Kidney (tissue), 14 donors: ENCODE results near the gene AP2A2. TPM values are rescaled to one million over a fixed set of nuclear protein-coding genes. Genes with fewer than 3 reads are reported as not detected.

ENCODE experiments used
- DNase-seq, 5 donors: peaks; one replicate each; pipeline ENCODE4 v3.0.0-alpha.2; 2013 to 2020
- FAIRE-seq: peaks from 2 replicates; lab custom pipeline; 2012; peaks lifted over from hg19 to GRCh38; lab: Jason Lieb, UNC
- H3K27ac ChIP-seq, 2 donors: one replicate each; pipeline ENCODE4 v1.7.0; 2013; ENCODE audit warnings: low read depth in 2 of 2, low read length in 2 of 2, inconsistent platforms in 1 of 2
- H3K27me3 ChIP-seq: one replicate; pipeline ENCODE4 v1.7.1; 2013; ENCODE audit warnings: low read length, inconsistent platforms; ENCODE audit not compliant: control insufficient read depth, insufficient read depth
- H3K36me3 ChIP-seq, 3 donors: one replicate each; pipeline versions ENCODE4 v1.7.0 to v1.7.1; 2013; ENCODE audit warnings: low read length in 3 of 3, control low read depth in 1 of 3, inconsistent platforms in 1 of 3; ENCODE audit not compliant: insufficient read depth in 3 of 3, control insufficient read depth in 2 of 3
- H3K4me1 ChIP-seq, 3 donors: one replicate each; pipeline versions ENCODE4 v1.7.0 to v1.7.1; 2013; ENCODE audit warnings: low read length in 3 of 3, inconsistent platforms in 1 of 3, low read depth in 1 of 3; ENCODE audit not compliant: control insufficient read depth in 2 of 3, insufficient read depth in 2 of 3
- H3K4me3 ChIP-seq, 3 donors: one replicate each; pipeline versions ENCODE4 v1.7.0 to v1.8.1; 2013; ENCODE audit warnings: low read length in 3 of 3, control low read depth in 1 of 3, inconsistent platforms in 1 of 3
- H3K9ac ChIP-seq, 3 donors: one replicate each; pipeline versions ENCODE4 v1.7.0 to v1.7.1; 2013; ENCODE audit warnings: low read length in 3 of 3, control low read depth in 1 of 3, inconsistent platforms in 1 of 3
- H3K9me3 ChIP-seq, 3 donors: one replicate each; pipeline versions ENCODE4 v1.7.0 to v1.7.1; 2013; ENCODE audit warnings: low read length in 3 of 3, control low read depth in 1 of 3, inconsistent platforms in 1 of 3; ENCODE audit not compliant: control insufficient read depth in 2 of 3, insufficient read depth in 1 of 3
- CTCF ChIP-seq: IDR thresholded peaks from 3 replicates; pipeline ENCODE4 v1.5.1; 2012; ENCODE audit warnings: mild to moderate bottlenecking, moderate library complexity, borderline replicate concordance; ENCODE audit not compliant: insufficient read depth; ENCODE audit errors: extremely low read depth
- intact Hi-C: fragments of 100-400 bp; cut with DNase I; formaldehyde crosslinking; loops from one replicate; pipeline ENCODE4 v1.11.1; 2022
- polyA plus RNA-seq: library from polyadenylated mRNA; stranded (reverse); fragments of 350-450 nt; fragmentation: Illumina TruSeq; extraction: RNeasy Lipid Tissue Mini Kit (QIAGEN cat#74804); gene quantifications from one replicate; pipeline ENCODE4 v1.2.3, GENCODE V29; 2014; ENCODE audit warnings: low read depth, low replicate concordance; ENCODE audit not compliant: insufficient read depth
- total RNA-seq: library from RNA; stranded (reverse); fragmentation: NEBNext Ultra II Directional; extraction: Animal tissue kit (Norgen Biotek cat#: 25700); gene quantifications from one replicate; pipeline ENCODE4 v1.2.1, GENCODE V29; 2021
- donor health status: control.
- donor health status: control.
- donor health status: control.
- donor health status: control.
- donor health status: control.
- donor health status: DM: yes; HTN: yes; CAD: no.
- donor health status: Normal renal cell carcinoma (clear cell type).

AP2A2 gene
- total and polyA plus RNA-seq, 2 donors from 2014 or later: 76.5 to 144 TPM

- Histone ChIP-seq H3K36me3 (peaks cover 3 to 41% (median 23%) of the 10 kb centered on the region in 3 donors), H3K4me3 (no peak overlapping the region), H3K4me1 (peaks cover 0 to 2% (median 0%) of the 10 kb centered on the region in 3 donors), H3K27ac (no peak overlapping the region), H3K9me3 (no peaks in the 10 kb centered on the region), H3K9ac (no peak overlapping the region), H3K27me3 (no peaks in the 10 kb centered on the region)
- intact Hi-C loops: no loop called here
- no peak for FAIRE-seq
- DNase-seq: peak in 1 of 5 donors; percentile 42
- TF ChIP-seq CTCF: no peak
These were observed 76.1 kb downstream of the AP2A2 start for GRCh38 chr11:1001617-1002405.

- no peak for TF ChIP-seq CTCF
- FAIRE-seq (no peak), DNase-seq (no peak)
- peaks cover 3 to 39% (median 25%) of the 10 kb centered on the region in 3 donors for H3K36me3 ChIP-seq
- no peak overlapping the region for H3K27ac ChIP-seq
- no peaks in the 10 kb centered on the region for H3K27me3 ChIP-seq
- H3K9me3 ChIP-seq: no peaks in the 10 kb centered on the region
- no peak overlapping the region for H3K9ac ChIP-seq
- peaks cover 0 to 2% (median 0%) of the 10 kb centered on the region in 3 donors for H3K4me1 ChIP-seq
- intact Hi-C loops: no loop called here
- H3K4me3 ChIP-seq: no peak overlapping the region
These were observed 76.8 kb downstream of the AP2A2 start for GRCh38 chr11:1002406-1002984.

- no peak for TF ChIP-seq CTCF
- no peak overlapping the region for H3K27ac ChIP-seq
- intact Hi-C loops: no loop called here
- FAIRE-seq: no peak
- no peak overlapping the region for H3K9ac ChIP-seq
- H3K27me3 ChIP-seq: no peaks in the 10 kb centered on the region
- no peaks in the 10 kb centered on the region for H3K9me3 ChIP-seq
- peaks cover 3 to 41% (median 26%) of the 10 kb centered on the region in 3 donors for H3K36me3 ChIP-seq
- DNase-seq: no peak
- H3K4me3 ChIP-seq: no peak overlapping the region
- H3K4me1 ChIP-seq: peaks cover 0 to 2% (median 0%) of the 10 kb centered on the region in 3 donors
These were observed 77.5 kb downstream of the AP2A2 start for GRCh38 chr11:1003159-1003558.
